Measurements from ENCODE around the gene BCAS2. TPM values are rescaled to one million over a fixed set of nuclear protein-coding genes. Genes with fewer than 3 reads are reported as not detected.

Gene BCAS2
- total and polyA plus RNA-seq, 2 donors (not counting 1 experiment from before 2014, with no cell fraction given) = 30.6 to 43.8 TPM

DNA sequence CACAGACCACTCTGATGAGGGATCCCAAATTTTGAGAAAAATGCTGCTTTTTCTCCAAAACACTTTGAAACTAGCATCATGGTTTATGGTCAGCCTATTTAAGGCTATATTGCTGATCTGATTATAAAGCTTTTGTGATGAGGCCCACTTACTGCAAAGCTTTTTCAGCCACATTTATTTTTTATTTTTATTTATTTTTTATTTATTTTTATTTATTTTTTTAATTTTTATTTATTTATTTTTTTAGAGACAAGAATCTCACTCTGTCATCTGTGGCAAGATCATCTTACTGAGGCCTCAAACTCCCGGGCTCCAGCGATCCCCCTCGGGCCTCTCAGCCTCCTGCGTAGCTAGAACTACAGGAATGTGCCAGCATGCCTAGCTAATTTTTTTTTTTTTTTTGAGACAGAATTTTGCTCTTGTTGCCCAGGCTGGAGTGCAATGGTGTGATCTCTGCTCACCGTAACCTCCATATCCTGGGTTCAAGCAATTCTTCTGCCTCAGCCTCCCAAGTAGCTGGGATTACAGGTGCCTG is 5.2 kb upstream of the BCAS2 start:
- Histone ChIP-seq H3K27me3 (replicated peaks in 1 of 4; ENCODE audit: control extremely low read depth in 1 of 4, control insufficient read depth in 3 of 4, insufficient read depth in 4 of 4, low read length in 3 of 4) (peaks cover 0 to 4% (median 2%) of the 10 kb centered on the region in 4 experiments), H4K20me1 (ENCODE audit: control insufficient read depth, insufficient read depth, low read length, poor library complexity, severe bottlenecking) (no peaks in the 10 kb centered on the region), H3K9me3 (ENCODE audit: control extremely low read depth in 1 of 3, control insufficient read depth in 2 of 3, insufficient read depth in 1 of 3, low read length in 2 of 3) (peaks cover 0 to 6% (median 0%) of the 10 kb centered on the region in 3 donors), H3K4me1 (ENCODE audit: control insufficient read depth in 2 of 2, insufficient read depth in 2 of 2, low read length in 2 of 2) (peaks cover 7 to 8% of the 10 kb centered on the region in 2 donors), H3K9ac (ENCODE audit: low read length) (no peak overlapping the region), H3K27ac (ENCODE audit: low read length in 2 of 2) (no peak overlapping the region), H2AFZ (ENCODE audit: insufficient read depth, low read depth, low read length, poor library complexity, severe bottlenecking) (no peak overlapping the region), H3K36me3 (replicated peaks in 1 of 2; ENCODE audit: control extremely low read depth in 1 of 2, control insufficient read depth in 1 of 2, extremely low read depth in 1 of 2, insufficient read depth in 2 of 2, low read length in 1 of 2) (no peaks in the 10 kb centered on the region), H3K4me3 (ENCODE audit: control extremely low read depth in 1 of 5, extremely low read depth in 1 of 5, insufficient read depth in 1 of 5, low read depth in 2 of 5, low read length in 4 of 5) (no peak overlapping the region), H3K79me2 (ENCODE audit: control insufficient read depth, insufficient read depth, low read length) (no peaks in the 10 kb centered on the region), H3K4me2 (replicated peaks; ENCODE audit: low read depth, low read length, poor library complexity, severe bottlenecking) (no peak overlapping the region)
- CTCF ChIA-PET = no interaction called here
- H3K4me3 Mint-ChIP-seq = no peak overlapping the region
- H3K9me3 Mint-ChIP-seq (ENCODE audit: insufficient read depth) = no peaks in the 10 kb centered on the region
- TF ChIP-seq, protein P1, sequence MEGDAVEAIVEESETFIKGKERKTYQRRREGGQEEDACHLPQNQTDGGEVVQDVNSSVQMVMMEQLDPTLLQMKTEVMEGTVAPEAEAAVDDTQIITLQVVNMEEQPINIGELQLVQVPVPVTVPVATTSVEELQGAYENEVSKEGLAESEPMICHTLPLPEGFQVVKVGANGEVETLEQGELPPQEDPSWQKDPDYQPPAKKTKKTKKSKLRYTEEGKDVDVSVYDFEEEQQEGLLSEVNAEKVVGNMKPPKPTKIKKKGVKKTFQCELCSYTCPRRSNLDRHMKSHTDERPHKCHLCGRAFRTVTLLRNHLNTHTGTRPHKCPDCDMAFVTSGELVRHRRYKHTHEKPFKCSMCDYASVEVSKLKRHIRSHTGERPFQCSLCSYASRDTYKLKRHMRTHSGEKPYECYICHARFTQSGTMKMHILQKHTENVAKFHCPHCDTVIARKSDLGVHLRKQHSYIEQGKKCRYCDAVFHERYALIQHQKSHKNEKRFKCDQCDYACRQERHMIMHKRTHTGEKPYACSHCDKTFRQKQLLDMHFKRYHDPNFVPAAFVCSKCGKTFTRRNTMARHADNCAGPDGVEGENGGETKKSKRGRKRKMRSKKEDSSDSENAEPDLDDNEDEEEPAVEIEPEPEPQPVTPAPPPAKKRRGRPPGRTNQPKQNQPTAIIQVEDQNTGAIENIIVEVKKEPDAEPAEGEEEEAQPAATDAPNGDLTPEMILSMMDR (IDR thresholded peaks at IDR 0.05) = no peak
- no peak for TF ChIP-seq EZH2 (IDR thresholded peaks at IDR 0.05; ENCODE audit: borderline replicate concordance, insufficient read depth, low read depth, low read length, poor library complexity, severe bottlenecking)
- no peak for ATAC-seq (ENCODE audit: low read depth)
- H3K27ac Mint-ChIP-seq = no peak overlapping the region
- WGBS (ENCODE audit: insufficient coverage) = 100% methylated on average over 3 of the region's 5 CpGs
- peaks cover 21% of the 10 kb centered on the region for H3K27me3 Mint-ChIP-seq
- H3K4me1 Mint-ChIP-seq = peaks cover 7% of the 10 kb centered on the region
- POLR2A ChIA-PET = no interaction called here
- DNase-seq = no peak
- intact Hi-C loops (cut with micrococcal nuclease) = no loop called here

DNA sequence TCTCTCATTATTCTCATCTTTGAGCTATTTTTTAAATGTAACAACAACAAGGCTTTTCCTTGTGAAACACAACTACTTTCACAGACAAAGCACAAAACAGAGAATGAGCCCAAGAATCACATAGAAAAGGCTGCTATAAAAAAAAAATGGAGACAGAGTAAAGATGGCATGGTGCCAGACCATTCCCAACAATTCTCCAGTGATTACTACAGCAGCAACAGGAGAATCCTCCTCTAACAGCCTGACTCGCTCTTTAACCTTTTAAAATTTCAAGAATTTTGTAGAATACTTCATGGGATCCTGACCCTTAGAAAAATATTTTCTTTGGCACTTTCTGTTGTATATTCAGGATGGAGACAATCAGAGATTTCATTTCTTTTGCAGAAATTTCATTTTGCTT is 3.8 kb upstream of the BCAS2 start:
- TF ChIP-seq, protein P1 (IDR thresholded peaks at IDR 0.05) = no peak
- TF ChIP-seq EZH2 (IDR thresholded peaks at IDR 0.05; ENCODE audit: borderline replicate concordance, insufficient read depth, low read depth, low read length, poor library complexity, severe bottlenecking) = no peak
- WGBS (ENCODE audit: insufficient coverage) = no CpG with 5 or more reads among the region's 1 CpG
- H3K9ac ChIP-seq (ENCODE audit: low read length) = no peak overlapping the region
- H3K27ac ChIP-seq (ENCODE audit: low read length in 2 of 2) = no peak overlapping the region
- no peak overlapping the region for H3K4me2 ChIP-seq (replicated peaks; ENCODE audit: low read depth, low read length, poor library complexity, severe bottlenecking)
- Mint-ChIP-seq H3K27me3 (peaks cover 16% of the 10 kb centered on the region), H3K27ac (no peak overlapping the region), H3K4me3 (no peak overlapping the region), H3K4me1 (peaks cover 18% of the 10 kb centered on the region), H3K9me3 (ENCODE audit: insufficient read depth) (no peaks in the 10 kb centered on the region)
- H3K27me3 ChIP-seq (replicated peaks in 1 of 4; ENCODE audit: control extremely low read depth in 1 of 4, control insufficient read depth in 3 of 4, insufficient read depth in 4 of 4, low read length in 3 of 4) = peaks cover 0 to 3% (median 0%) of the 10 kb centered on the region in 4 experiments
- no peaks in the 10 kb centered on the region for H4K20me1 ChIP-seq (ENCODE audit: control insufficient read depth, insufficient read depth, low read length, poor library complexity, severe bottlenecking)
- no peaks in the 10 kb centered on the region for H3K36me3 ChIP-seq (replicated peaks in 1 of 2; ENCODE audit: control extremely low read depth in 1 of 2, control insufficient read depth in 1 of 2, extremely low read depth in 1 of 2, insufficient read depth in 2 of 2, low read length in 1 of 2)
- ChIA-PET POLR2A (no interaction called here), CTCF (no interaction called here)
- ATAC-seq (ENCODE audit: low read depth) (no peak), DNase-seq (no peak)
- intact Hi-C loops (cut with micrococcal nuclease) = no loop called here
- no peak overlapping the region for H2AFZ ChIP-seq (ENCODE audit: insufficient read depth, low read depth, low read length, poor library complexity, severe bottlenecking)
- no peak overlapping the region for H3K4me3 ChIP-seq (ENCODE audit: control extremely low read depth in 1 of 5, extremely low read depth in 1 of 5, insufficient read depth in 1 of 5, low read depth in 2 of 5, low read length in 4 of 5)
- peaks cover 13% of the 10 kb centered on the region in 2 donors for H3K4me1 ChIP-seq (ENCODE audit: control insufficient read depth in 2 of 2, insufficient read depth in 2 of 2, low read length in 2 of 2)
- peaks cover 0 to 6% (median 0%) of the 10 kb centered on the region in 3 donors for H3K9me3 ChIP-seq (ENCODE audit: control extremely low read depth in 1 of 3, control insufficient read depth in 2 of 3, insufficient read depth in 1 of 3, low read length in 2 of 3)
- H3K79me2 ChIP-seq (ENCODE audit: control insufficient read depth, insufficient read depth, low read length) = peaks cover 6% of the 10 kb centered on the region

Measured in B cell (primary cell).